Inferior parietal cortex (tissue), 1 donor: ENCODE measurements around the gene TNKS1BP1.
"Not testable (repeated sequence)": the region's sequence is repeated elsewhere in the genome, so short reads cannot be mapped to it uniquely, and the experiment has no call there.

ENCODE experiments used
- DNase-seq: peaks from one replicate; pipeline ENCODE4 v3.0.0-alpha.2; 2016; ENCODE audit errors: extremely low spot score

Gene TNKS1BP1

GRCh38 chr11:57312511-57313021 lies 12.2 kb downstream of the TNKS1BP1 start:
- no peak for DNase-seq

- no peak for DNase-seq
Measured at GRCh38 chr11:57311109-57311936, 13.4 kb downstream of the TNKS1BP1 start.

DNA sequence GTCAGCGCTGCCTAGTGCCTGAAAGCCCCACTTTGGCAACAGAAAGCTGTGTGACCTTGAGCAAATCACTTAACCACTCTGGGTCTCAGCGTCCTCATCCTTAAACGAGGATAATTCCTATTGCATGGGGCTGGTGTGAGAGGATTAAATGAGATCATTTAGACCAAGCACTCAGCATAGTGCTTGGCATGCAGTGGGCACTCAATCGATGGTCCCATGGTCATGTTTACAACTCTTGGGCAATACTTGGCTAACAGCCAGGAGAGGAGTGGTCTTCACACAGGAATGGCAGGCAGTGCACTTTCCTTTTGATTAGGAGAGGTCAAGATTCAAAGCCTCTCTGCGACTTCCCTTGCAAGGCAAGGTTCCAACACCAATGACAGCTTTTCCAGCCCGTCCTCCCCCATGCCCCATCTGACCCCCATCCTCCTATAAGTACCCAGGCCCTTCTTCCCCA lies 14.1 kb downstream of the TNKS1BP1 start:
- no peak for DNase-seq

DNA sequence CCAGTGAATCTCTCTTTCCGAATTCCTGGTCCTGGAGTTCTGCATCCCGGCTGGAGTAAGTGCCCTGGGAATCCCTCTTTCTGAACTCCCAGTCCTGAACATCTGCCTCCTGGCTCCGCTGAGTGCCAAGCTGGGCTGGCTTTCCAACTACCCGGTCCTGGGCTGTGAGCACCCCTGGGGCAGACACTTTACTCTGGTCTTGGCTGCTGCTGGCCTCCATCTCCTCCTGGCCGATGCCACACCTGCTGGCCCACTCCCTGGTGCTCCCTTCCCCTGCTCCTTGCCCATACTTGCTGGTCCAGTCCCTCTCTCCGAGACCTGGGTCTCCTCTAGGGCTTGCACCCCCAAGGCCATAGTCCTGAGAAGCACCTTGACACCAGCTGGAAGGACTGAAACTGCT lies 14.7 kb downstream of the TNKS1BP1 start:
- DNase-seq, result no peak

DNA sequence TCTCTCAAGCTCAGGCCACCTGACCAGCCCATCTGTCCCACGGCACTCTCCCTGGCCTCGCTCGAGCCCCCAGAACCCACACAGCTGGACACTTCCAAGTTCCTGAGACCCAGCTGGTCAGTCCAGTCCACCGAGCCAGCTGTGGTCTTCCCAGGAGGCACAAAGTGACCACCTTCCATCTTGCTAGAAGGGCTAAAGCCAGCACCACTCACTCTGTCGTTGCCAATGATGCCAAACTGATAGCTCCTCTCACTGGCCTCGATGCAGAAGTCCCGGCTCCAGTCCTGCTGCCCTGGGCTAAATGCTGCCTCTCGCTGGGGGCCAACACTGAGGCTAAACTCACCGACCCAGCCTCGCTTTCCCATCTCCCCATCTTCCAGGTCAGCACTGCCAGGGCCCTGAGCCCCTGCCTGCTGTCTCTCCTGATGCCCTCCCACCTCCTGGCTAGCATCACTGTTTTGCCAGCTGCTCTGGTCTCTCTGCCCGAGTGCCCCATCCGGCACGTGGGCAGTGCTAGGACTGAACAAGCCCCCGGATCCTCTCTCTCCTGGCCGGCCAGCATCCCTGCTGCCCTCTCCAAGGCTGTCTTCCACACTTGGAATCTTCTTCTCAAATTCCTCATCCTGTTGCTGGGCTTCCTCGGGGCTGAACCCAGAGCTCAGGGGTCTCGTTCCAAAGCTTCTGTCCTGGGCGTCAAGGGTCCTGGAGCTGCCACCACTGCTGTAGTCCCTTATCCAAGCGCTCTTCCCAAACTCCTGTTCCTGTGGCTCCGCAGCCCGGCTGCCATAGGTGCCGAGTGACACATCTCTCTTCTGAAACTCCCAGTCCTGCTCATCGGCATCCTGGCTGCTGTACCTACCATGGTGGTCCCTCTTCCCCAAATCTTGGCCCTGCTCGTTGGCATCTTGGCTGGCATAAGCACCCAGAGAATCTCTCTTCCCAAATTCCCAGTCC lies 15.4 kb downstream of the TNKS1BP1 start:
- no peak for DNase-seq

GRCh38 chr11:57308426-57309060 lies 16.2 kb downstream of the TNKS1BP1 start:
- DNase-seq, result no peak

GRCh38 chr11:57307666-57308270 lies 17.0 kb downstream of the TNKS1BP1 start:
- DNase-seq, result no peak

GRCh38 chr11:57306940-57307565 lies 17.7 kb downstream of the TNKS1BP1 start:
- no peak for DNase-seq

- no peak for DNase-seq
Measured at GRCh38 chr11:57306161-57306876, 18.4 kb downstream of the TNKS1BP1 start.

- no peak for DNase-seq
Measured at GRCh38 chr11:57305523-57305922, 19.2 kb downstream of the TNKS1BP1 start.

DNA sequence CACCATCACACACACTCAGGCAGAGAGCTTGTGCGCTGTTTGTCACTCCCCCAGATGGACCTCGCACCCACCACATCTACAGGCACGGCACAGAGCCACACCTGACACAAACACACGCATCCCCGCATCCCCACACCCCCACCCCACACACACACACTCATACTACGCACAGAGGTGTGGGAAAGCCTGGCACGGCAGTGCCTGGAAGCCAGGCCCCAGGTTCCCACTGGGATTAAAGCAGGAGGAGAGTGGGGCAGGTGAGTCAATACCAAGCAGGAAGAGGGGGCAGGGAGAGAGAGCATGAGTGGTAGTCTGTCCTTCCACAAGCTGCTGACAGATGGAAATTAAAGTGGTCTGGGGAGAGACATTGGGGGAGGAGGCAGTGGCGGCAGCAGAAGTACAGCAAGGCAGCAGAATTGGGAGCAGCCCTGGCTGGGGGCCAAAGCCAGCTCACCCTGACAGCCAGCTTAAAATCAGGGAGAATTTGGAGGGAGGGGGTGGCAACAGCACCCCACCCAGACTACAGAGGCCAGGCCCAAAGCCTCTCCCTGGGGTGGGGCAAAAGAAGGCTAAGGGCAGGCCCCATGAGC lies 20.7 kb downstream of the TNKS1BP1 start:
- no peak for DNase-seq

DNA sequence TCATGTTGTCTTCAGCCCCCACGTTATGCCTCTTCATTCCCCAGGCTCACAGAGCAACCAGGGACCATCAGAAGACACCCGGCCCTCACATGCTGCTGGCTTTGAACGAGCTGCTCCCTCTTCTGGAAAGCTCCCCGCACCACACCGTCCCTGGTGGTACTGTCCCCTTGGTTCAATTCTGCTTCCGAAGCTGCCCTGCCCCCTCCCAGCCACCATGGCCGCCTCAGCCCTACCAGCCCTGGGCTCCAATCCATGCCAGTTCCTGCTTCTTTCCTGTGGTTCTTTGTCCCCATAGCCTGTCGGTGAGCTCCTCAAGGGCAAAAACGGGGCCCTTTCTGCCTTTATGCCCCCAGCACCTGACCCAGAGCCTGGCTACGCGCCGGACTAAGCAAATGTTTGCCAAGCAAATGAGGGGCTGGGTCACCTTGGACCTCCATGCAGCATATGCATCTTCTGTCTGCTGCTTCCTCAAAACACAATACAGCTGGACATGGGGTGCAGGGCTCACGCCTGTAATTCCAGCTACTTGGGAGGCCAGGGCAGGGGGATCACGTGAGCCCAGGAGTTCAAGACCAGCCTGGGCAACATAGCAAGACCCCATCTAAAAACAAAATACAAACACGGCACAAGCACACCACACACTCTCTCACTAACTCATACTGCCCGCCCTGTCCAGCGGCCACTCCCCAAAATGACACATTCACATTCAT lies 21.3 kb downstream of the TNKS1BP1 start:
- DNase-seq, result no peak

- DNase-seq, result no peak
Measured at GRCh38 chr11:57302489-57302888, 22.3 kb downstream of the TNKS1BP1 start.

GRCh38 chr11:57301711-57302423 lies 22.9 kb downstream of the TNKS1BP1 start:
- no peak for DNase-seq

DNA sequence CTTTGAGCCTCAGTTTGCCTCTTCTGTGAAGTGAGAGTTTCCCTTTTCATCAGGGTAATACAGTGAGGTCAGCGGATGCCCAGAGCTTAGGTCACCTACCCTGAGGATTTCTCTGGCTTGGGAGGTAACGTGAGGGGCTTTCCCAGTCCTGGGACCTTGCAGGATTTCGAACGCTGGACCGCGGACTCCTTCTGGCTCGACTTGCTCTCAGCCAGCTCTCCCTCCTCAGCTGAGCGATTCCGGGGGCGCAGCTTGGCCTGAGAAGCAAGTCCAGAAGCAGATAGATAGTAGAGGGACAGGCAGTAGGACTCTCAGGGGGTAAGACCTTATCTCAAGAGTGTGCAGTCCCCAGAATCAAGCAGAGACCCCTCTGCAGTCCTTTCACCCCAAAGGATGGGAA lies 24.0 kb downstream of the TNKS1BP1 start:
- no peak for DNase-seq

- no peak for DNase-seq
Measured at GRCh38 chr11:57299150-57299737, 25.5 kb downstream of the TNKS1BP1 start.

GRCh38 chr11:57297221-57297620 lies 27.5 kb downstream of the TNKS1BP1 start:
- DNase-seq, result no peak

- DNase-seq, result not testable (repeated sequence)
Measured at GRCh38 chr11:57296205-57296604, 28.5 kb downstream of the TNKS1BP1 start.
